Type B pancreatic cell (in vitro differentiated cells): ENCODE results near the gene H6PD. TPM values are rescaled to one million over a fixed set of nuclear protein-coding genes. Genes with fewer than 3 reads are reported as not detected.

ENCODE experiments used
- DNase-seq: peaks from one replicate; pipeline ENCODE4 v3.0.0; 2021; ENCODE audit warnings: mixed read lengths; ENCODE audit not compliant: unreplicated experiment; ENCODE audit errors: extremely low spot score
- H3K27ac Mint-ChIP-seq: 2 replicates; pipeline ENCODE4 v1.8.0; 2021; ENCODE audit warnings: mild to moderate bottlenecking, mixed read lengths
- H3K27me3 Mint-ChIP-seq: 2 replicates; pipeline ENCODE4 v1.8.0; 2021; ENCODE audit warnings: mixed read lengths
- H3K36me3 Mint-ChIP-seq: 2 replicates; pipeline ENCODE4 v1.8.0; 2021; ENCODE audit warnings: mixed read lengths
- H3K4me1 Mint-ChIP-seq: one replicate; pipeline ENCODE4 v1.8.0; 2021; ENCODE audit warnings: mixed read lengths; ENCODE audit not compliant: unreplicated experiment
- H3K4me3 Mint-ChIP-seq: 2 replicates; pipeline ENCODE4 v1.8.0; 2021; ENCODE audit warnings: mild to moderate bottlenecking, mixed read lengths
- H3K9me3 Mint-ChIP-seq: 2 replicates; pipeline ENCODE4 v1.8.0; 2021; ENCODE audit warnings: mixed read lengths
- long read RNA-seq: library from polyadenylated mRNA; unstranded; transcript quantifications from one replicate; pipeline ENCODE4 v2.0.0, GENCODE V29; 2020
- total RNA-seq: library from RNA; stranded (reverse); gene quantifications from 2 replicates; pipeline ENCODE4 v1.2.1, GENCODE V29; 2021; ENCODE audit warnings: low replicate concordance
- TF ChIP-seq, protein P1 (sequence below): fragments of 200-600 bp; sonication (generic); conservative IDR thresholded peaks from 2 replicates; pipeline ENCODE4 v1.5.0; 2021; ENCODE audit warnings: antibody characterized with exemption, mild to moderate bottlenecking

The H6PD gene, protein sequence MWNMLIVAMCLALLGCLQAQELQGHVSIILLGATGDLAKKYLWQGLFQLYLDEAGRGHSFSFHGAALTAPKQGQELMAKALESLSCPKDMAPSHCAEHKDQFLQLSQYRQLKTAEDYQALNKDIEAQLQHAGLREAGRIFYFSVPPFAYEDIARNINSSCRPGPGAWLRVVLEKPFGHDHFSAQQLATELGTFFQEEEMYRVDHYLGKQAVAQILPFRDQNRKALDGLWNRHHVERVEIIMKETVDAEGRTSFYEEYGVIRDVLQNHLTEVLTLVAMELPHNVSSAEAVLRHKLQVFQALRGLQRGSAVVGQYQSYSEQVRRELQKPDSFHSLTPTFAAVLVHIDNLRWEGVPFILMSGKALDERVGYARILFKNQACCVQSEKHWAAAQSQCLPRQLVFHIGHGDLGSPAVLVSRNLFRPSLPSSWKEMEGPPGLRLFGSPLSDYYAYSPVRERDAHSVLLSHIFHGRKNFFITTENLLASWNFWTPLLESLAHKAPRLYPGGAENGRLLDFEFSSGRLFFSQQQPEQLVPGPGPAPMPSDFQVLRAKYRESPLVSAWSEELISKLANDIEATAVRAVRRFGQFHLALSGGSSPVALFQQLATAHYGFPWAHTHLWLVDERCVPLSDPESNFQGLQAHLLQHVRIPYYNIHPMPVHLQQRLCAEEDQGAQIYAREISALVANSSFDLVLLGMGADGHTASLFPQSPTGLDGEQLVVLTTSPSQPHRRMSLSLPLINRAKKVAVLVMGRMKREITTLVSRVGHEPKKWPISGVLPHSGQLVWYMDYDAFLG
- 18.7 and 26.1 TPM in 2 replicates for total RNA-seq
- long read RNA-seq, partial matches to known transcripts, result 0 of 7 reads
- long read RNA-seq, other reads (novel, unspliced or antisense), result 7 of 7 reads

DNA sequence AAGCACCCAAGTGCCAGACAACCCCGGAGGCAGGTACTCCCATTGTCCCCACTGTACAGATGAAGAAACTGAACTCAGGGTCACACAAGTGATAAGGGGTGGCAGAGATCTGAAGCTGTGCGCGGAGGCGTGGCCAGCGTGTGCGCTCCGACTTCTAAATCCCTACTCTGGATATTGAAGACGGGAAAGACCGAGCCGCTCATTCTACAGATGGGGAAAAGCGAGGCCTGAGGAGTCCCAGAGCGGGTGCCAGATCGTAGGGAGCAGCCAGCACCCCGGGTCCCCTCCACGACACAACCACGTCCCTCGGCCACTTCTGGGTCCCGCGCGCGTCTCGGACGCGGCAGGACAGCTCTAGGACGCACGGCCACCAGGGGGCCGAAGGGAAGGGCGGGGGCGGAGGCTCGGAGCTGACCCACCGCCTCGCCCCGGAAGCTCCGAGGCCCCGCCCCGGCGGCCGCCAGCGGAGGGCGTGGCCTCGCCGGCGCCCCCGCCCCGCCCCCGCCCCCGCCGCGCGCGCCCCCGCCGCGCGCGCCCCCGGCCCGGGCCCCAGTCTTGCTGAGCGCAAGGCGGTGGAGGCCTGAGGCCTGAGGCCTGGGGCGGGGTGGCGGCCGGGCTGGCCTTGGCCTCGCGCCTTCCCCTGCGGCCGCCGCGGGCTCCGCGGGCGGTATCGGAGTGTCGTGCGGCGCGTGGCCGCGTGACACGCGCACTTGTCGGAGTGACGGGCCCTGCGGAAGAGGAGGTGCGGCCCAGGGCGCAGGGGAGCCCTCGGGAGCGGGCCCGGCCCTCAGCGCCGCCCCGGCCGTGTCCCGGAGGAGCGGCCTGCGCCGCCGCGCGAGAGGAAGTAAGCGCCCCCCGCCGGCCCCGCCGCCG is at the start of gene H6PD:
H6PD (plus strand) TSS at position 552 of the 873 bp plus-strand sequence. CDS start 10,161 bp downstream, outside the sequence.
- H3K27ac Mint-ChIP-seq, result peak within 1 kb of the TSS; percentile 91
- peak within 1 kb of the TSS; percentile 91 for H3K4me3 Mint-ChIP-seq
- H3K36me3 Mint-ChIP-seq, result peaks cover 5% of the 10 kb centered on the region
- peaks cover 21% of the 10 kb centered on the region for H3K4me1 Mint-ChIP-seq
- peaks cover 2% of the 10 kb centered on the region for H3K27me3 Mint-ChIP-seq
- H3K9me3 Mint-ChIP-seq, result no peaks in the 10 kb centered on the region
- peak; percentile 86 for DNase-seq
- TF ChIP-seq, protein P1, sequence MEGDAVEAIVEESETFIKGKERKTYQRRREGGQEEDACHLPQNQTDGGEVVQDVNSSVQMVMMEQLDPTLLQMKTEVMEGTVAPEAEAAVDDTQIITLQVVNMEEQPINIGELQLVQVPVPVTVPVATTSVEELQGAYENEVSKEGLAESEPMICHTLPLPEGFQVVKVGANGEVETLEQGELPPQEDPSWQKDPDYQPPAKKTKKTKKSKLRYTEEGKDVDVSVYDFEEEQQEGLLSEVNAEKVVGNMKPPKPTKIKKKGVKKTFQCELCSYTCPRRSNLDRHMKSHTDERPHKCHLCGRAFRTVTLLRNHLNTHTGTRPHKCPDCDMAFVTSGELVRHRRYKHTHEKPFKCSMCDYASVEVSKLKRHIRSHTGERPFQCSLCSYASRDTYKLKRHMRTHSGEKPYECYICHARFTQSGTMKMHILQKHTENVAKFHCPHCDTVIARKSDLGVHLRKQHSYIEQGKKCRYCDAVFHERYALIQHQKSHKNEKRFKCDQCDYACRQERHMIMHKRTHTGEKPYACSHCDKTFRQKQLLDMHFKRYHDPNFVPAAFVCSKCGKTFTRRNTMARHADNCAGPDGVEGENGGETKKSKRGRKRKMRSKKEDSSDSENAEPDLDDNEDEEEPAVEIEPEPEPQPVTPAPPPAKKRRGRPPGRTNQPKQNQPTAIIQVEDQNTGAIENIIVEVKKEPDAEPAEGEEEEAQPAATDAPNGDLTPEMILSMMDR, result peak; percentile 86

DNA sequence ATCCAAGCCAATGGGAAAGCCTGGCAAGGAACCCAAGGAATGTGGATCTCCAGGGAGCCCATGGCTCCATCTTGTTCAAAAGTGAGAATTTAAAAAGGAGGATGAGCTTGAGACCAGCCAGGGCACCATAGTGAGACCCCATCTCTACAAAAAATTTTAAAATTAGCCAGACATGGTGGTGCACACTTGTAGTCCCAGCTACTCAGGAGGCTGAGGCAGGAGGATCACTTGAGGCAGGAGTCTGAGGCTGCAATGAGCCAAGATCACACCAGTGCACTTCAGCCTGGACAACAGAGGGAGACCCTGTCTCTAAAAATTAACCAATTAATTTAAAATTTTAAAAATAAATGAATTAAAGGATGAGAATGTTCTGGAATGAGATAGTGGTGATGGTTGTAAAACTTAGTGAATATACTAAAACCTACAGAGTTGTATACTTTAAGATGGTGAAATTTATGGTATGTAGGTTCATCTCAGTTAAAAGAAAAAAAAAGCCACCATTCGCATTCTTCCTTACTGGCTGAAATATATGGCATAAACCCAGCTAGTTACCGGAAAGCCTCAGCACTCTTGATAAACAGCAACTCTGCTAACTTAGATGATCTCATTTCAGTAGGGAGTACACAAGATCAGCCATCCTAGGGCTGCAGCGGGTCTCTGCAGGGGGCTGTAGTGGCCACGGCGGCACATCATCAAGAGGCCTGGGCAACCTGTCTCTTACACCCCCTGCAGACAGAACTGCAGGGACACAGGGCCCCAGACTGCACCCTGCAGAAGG is 48.3 kb upstream of the H6PD start:
- Mint-ChIP-seq H3K36me3 (peaks cover 6% of the 10 kb centered on the region), H3K27me3 (peaks cover 22% of the 10 kb centered on the region), H3K27ac (no peak overlapping the region), H3K4me1 (no peaks in the 10 kb centered on the region), H3K9me3 (peaks cover 7% of the 10 kb centered on the region), H3K4me3 (no peak overlapping the region)
- no peak for DNase-seq
- TF ChIP-seq, protein P1, result no peak

DNA sequence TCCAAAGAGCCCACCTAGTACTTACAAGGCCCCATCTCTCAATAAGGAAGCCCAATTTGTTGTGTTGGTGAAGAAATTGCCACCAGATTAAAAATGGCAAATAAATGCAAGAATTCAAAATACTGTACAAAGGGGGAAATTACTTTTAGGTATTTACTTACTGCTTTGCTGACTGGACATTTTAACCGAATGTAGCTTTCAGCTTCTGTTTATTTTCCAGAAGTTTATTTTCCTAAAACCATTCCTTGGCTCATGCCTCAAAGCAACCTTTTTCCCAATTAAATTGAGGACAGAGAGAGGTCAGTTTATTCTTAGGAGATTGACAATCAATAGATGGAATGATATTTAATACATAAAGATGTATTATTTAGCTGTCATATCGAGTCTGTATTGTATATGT is 47.6 kb upstream of the H6PD start:
- Mint-ChIP-seq H3K4me3 (no peak overlapping the region), H3K4me1 (no peaks in the 10 kb centered on the region), H3K27me3 (peaks cover 15% of the 10 kb centered on the region), H3K9me3 (peaks cover 7% of the 10 kb centered on the region), H3K36me3 (peaks cover 6% of the 10 kb centered on the region), H3K27ac (no peak overlapping the region)
- TF ChIP-seq, protein P1, result no peak
- DNase-seq, result no peak

- Mint-ChIP-seq H3K27me3 (peaks cover 8% of the 10 kb centered on the region), H3K4me1 (no peaks in the 10 kb centered on the region), H3K36me3 (peaks cover 6% of the 10 kb centered on the region), H3K4me3 (no peak overlapping the region), H3K27ac (no peak overlapping the region), H3K9me3 (peaks cover 7% of the 10 kb centered on the region)
- TF ChIP-seq, protein P1, result no peak
- no peak for DNase-seq
Measured at GRCh38 chr1:9190234-9190633, 44.3 kb upstream of the H6PD start.
